K562 (cell line): ENCODE data around the gene MCRS1. TPM values are rescaled to one million over a fixed set of nuclear protein-coding genes. Genes with fewer than 3 reads are reported as not detected.

Experiments used
- ATAC-seq: fragments of 200-7000 bp; cut with Tn5 transposase; 3 replicates; pipeline ENCODE4 v1.9.1; 2020; ENCODE audit warnings: moderate library complexity
- BruUV-seq: library from RNA; stranded (reverse); fragments of 400-500 nt; replicated peaks from 2 replicates; lab custom pipeline; 2021; lab: Mats Ljungman, UMichigan
- CTCF ChIA-PET: fragments of 300-600 bp; formaldehyde crosslinking; extraction: SDS; loops from one replicate; lab custom pipeline; 2021; ENCODE audit warnings: low intra/inter-chr PET ratio; lab: Yijun Ruan, JAX
- POLR2A ChIA-PET: fragments of 300-600, 350-650 bp; sonication (Branson Sonifier 250); formaldehyde crosslinking; extraction: SDS; loops from one replicate; lab custom pipeline; 2021; ENCODE audit warnings: antibody characterized with exemption, inconsistent platforms; lab: Yijun Ruan, JAX
- DNase-seq, 4 experiments: peaks; one replicate each; pipeline versions ENCODE4 v3.0.0 to v3.0.0-alpha.2; 2011 to 2018; ENCODE audit warnings: low spot score in 3 of 4, mixed read lengths in 3 of 4; ENCODE audit errors: extremely low read depth in 1 of 4
- FAIRE-seq: peaks from 2 replicates; lab custom pipeline; 2011; peaks lifted over from hg19 to GRCh38; lab: Jason Lieb, UNC
- H2AFZ ChIP-seq: 2 replicates; pipeline ENCODE4 v1.6.0; 2011; ENCODE audit warnings: low read depth, low read length, control low read depth, inconsistent platforms
- H3K27ac ChIP-seq: fragments of 200-600 bp; 3 replicates; pipeline ENCODE4 v1.8.0; 2011; ENCODE audit warnings: low read depth, mild to moderate bottlenecking, control low read depth, inconsistent platforms, low read length, moderate library complexity, mixed read lengths; ENCODE audit errors: extremely low read depth
- H3K27me3 ChIP-seq, 2 experiments: fragments of 300-600 bp in 1 of 2; 2 replicates in 1 of 2; 3 replicates in 1 of 2; pipeline versions ENCODE4 v1.6.0 to v1.8.0; 2011; ENCODE audit warnings: inconsistent platforms in 2 of 2, low read length in 2 of 2, mild to moderate bottlenecking in 1 of 2, mixed read lengths in 1 of 2, moderate library complexity in 1 of 2; ENCODE audit not compliant: control insufficient read depth in 2 of 2, insufficient read depth in 2 of 2
- H3K36me3 ChIP-seq: fragments of 300-600 bp; 3 replicates; pipeline ENCODE4 v1.8.0; 2011; ENCODE audit warnings: mild to moderate bottlenecking, low read length, inconsistent platforms; ENCODE audit not compliant: control insufficient read depth, insufficient read depth
- H3K4me1 ChIP-seq, 2 experiments: fragments of 200-600 bp in 1 of 2; replicated peaks in 1 of 2; 2 replicates in 1 of 2; 3 replicates in 1 of 2; pipeline versions ENCODE4 v1.5.1 to v1.8.0; 2011; ENCODE audit warnings: inconsistent platforms in 2 of 2, low read length in 2 of 2, mild to moderate bottlenecking in 1 of 2, mixed read lengths in 1 of 2, moderate library complexity in 1 of 2; ENCODE audit not compliant: control insufficient read depth in 2 of 2, insufficient read depth in 2 of 2
- H3K4me2 ChIP-seq: 2 replicates; pipeline ENCODE4 v1.6.1; 2011; ENCODE audit warnings: low read length, control low read depth, inconsistent platforms, mixed read lengths; ENCODE audit not compliant: insufficient read depth
- H3K4me3 ChIP-seq: fragments of 200-600 bp; sonication (generic), shearing (Covaris generic); 2 replicates; pipeline ENCODE4 v1.5.1; 2016; ENCODE audit warnings: control low read depth, inconsistent platforms
- H3K79me2 ChIP-seq: fragments of 200-600 bp; 3 replicates; pipeline ENCODE4 v1.8.0; 2011; ENCODE audit warnings: low read length, inconsistent platforms; ENCODE audit not compliant: control insufficient read depth, insufficient read depth
- H3K9ac ChIP-seq, 2 experiments: 2 replicates each; pipeline versions ENCODE4 v1.6.0 to v1.6.1; 2011; ENCODE audit warnings: low read depth in 2 of 2, low read length in 2 of 2, control low read depth in 1 of 2, inconsistent platforms in 1 of 2, mild to moderate bottlenecking in 1 of 2, mixed read lengths in 1 of 2; ENCODE audit not compliant: insufficient read depth in 1 of 2
- H3K9me1 ChIP-seq: one replicate; pipeline ENCODE4 v1.6.0; 2011; ENCODE audit warnings: inconsistent platforms, mild to moderate bottlenecking, low read length, moderate library complexity; ENCODE audit not compliant: control insufficient read depth, insufficient read depth
- H3K9me3 ChIP-seq: replicated peaks from 2 replicates; pipeline ENCODE4 v1.5.1; 2011; ENCODE audit warnings: low read depth, low read length, inconsistent platforms; ENCODE audit not compliant: control insufficient read depth, insufficient read depth
- H4K20me1 ChIP-seq: replicated peaks from 2 replicates; pipeline ENCODE4 v1.6.1; 2011; ENCODE audit warnings: low read length, inconsistent platforms, mixed read lengths; ENCODE audit not compliant: control insufficient read depth, insufficient read depth
- CEBPZ ChIP-seq: fragments of 150-350 bp; IDR thresholded peaks from 2 replicates; pipeline ENCODE4 v1.6.1; 2014; ENCODE audit warnings: low read depth, mild to moderate bottlenecking, low read length, borderline replicate concordance
- ETV5 ChIP-seq: sonication (generic); formaldehyde crosslinking; IDR thresholded peaks from 2 replicates; pipeline ENCODE4 v1.4.0; 2020; ENCODE audit warnings: low read depth, mild to moderate bottlenecking, missing genetic modification reagents
- HDAC1 ChIP-seq, 2 experiments: fragments of 450-650 bp; IDR thresholded peaks; 2 replicates each; pipeline ENCODE4 v1.6.1; 2016 to 2017; ENCODE audit warnings: inconsistent platforms in 1 of 2, mild to moderate bottlenecking in 1 of 2, moderate library complexity in 1 of 2
- NELFE ChIP-seq: IDR thresholded peaks from 2 replicates; pipeline ENCODE4 v1.6.1; 2011; ENCODE audit warnings: mild to moderate bottlenecking; ENCODE audit not compliant: insufficient read depth, insufficient read length
- NFRKB ChIP-seq: fragments of 450-650 bp; IDR thresholded peaks from 2 replicates; pipeline ENCODE4 v1.6.1; 2016; ENCODE audit warnings: low read depth
- NR2C1 ChIP-seq, 2 experiments: fragments of 450-650 bp; IDR thresholded peaks; 2 replicates each; pipeline ENCODE4 v1.6.1; 2017; ENCODE audit warnings: mild to moderate bottlenecking in 2 of 2, antibody characterized with exemption in 1 of 2, inconsistent platforms in 1 of 2, missing compliant biosample characterization in 1 of 2, missing genetic modification characterization in 1 of 2
- SMAD1 ChIP-seq: fragments of 150-350 bp; IDR thresholded peaks from 2 replicates; pipeline ENCODE4 v1.6.1; 2014; ENCODE audit warnings: low read length, low read depth; ENCODE audit not compliant: partially characterized antibody
- SRSF9 ChIP-seq: fragments of 200-400 bp; formaldehyde crosslinking; IDR thresholded peaks from 2 replicates; pipeline ENCODE4 v1.6.1; 2017; ENCODE audit warnings: low read depth, low read length, borderline replicate concordance
- TCF7 ChIP-seq: sonication (generic); IDR thresholded peaks from 2 replicates; pipeline ENCODE4 v1.6.1; 2016; ENCODE audit warnings: antibody characterized with exemption, borderline replicate concordance
- ZMIZ1 ChIP-seq, 2 experiments: fragments of 150-350 bp in 1 of 2; IDR thresholded peaks; 2 replicates each; pipeline ENCODE4 v1.6.1; 2012 to 2016; ENCODE audit warnings: low read depth in 2 of 2, low read length in 2 of 2, mild to moderate bottlenecking in 1 of 2, moderate library complexity in 1 of 2
- ZNF24 ChIP-seq: fragments of 450-650 bp; IDR thresholded peaks from 2 replicates; pipeline ENCODE4 v1.6.1; 2016
- ZNF280B ChIP-seq: fragments of 250-450 bp; sonication (Bioruptor Pico); IDR thresholded peaks from 2 replicates; pipeline ENCODE4 v1.5.1; 2021; ENCODE audit warnings: mild to moderate bottlenecking
- WGBS: fragments of 100-300 bp; shearing (Covaris generic); methylation state at CpG from one replicate; pipeline ENCODE4 v1.1.6; 2016; ENCODE audit warnings: low coverage, mixed read lengths; ENCODE audit not compliant: insufficient coverage; ENCODE audit errors: missing lambda C conversion rate; 5-methylcytosine and 5-hydroxymethylcytosine counted together
- in situ Hi-C: fragments of 300-500 bp; cut with MboI; formaldehyde crosslinking; loops from 4 replicates; pipeline ENCODE4 v1.15.0; 2018; ENCODE audit warnings: inconsistent platforms, mixed read lengths
- intact Hi-C: fragments of 100-400 bp; cut with micrococcal nuclease; formaldehyde crosslinking; loops from 2 replicates; pipeline ENCODE4 v1.14.2; 2022
- polyA plus RNA-seq, 8 experiments: library from polyadenylated mRNA; depleted of rRNA in 4 of 8; stranded (reverse) in 5 of 8; unstranded in 3 of 8; fragments of >200 nt; fragmentation: Nextera tagmentation in 2 of 8; fragmentation: Illumina TruSeq in 1 of 8; extraction: Ambion mirVana in 2 of 8; extraction: Trizol in 1 of 8; gene quantifications; 2 replicates each; pipeline versions ENCODE4 v1.2.1 to v1.2.3, GENCODE V29; 2011 to 2014; ENCODE audit warnings: inconsistent platforms in 1 of 8, missing spikeins in 1 of 8
- total RNA-seq, 7 experiments: library from RNA; depleted of rRNA in 6 of 7; stranded (reverse); fragments of >200 nt in 6 of 7; fragmentation: Illumina TruSeq in 2 of 7; extraction: Trizol in 2 of 7; gene quantifications; 2 replicates each; pipeline versions ENCODE4 v1.2.1 to v1.2.3, GENCODE V29; 2011 to 2021; ENCODE audit warnings: low replicate concordance in 1 of 7

The MCRS1 gene
- total and polyA plus RNA-seq, 9 of the 15 experiments (the other 6 are each of a cell fraction or from before 2014, with no cell fraction given), result 50.0 to 100 (median 73.2) TPM

GRCh38 chr12:49541911-49542505 is 25.9 kb downstream of the MCRS1 start:
- no peak for DNase-seq
- Histone ChIP-seq H2AFZ (no peak overlapping the region), H3K27me3 (peaks cover 14 to 31% of the 10 kb centered on the region in 2 experiments), H3K9me3 (no peaks in the 10 kb centered on the region), H3K79me2 (no peaks in the 10 kb centered on the region), H3K4me3 (no peak overlapping the region), H3K27ac (no peak overlapping the region; the same call in 2 of the 3 replicates), H3K4me1 (peaks cover 0 to 46% of the 10 kb centered on the region in 2 experiments; a peak in 4 of 5 replicates), H3K9ac (no peak overlapping the region), H3K36me3 (no peaks in the 10 kb centered on the region), H3K9me1 (peaks cover 3% of the 10 kb centered on the region), H3K4me2 (no peak overlapping the region), H4K20me1 (0 out of 2 replicates have a peak, but pooled peaks cover 9% of the 10 kb centered on the region)
- in situ Hi-C loops (no loop called here), intact Hi-C loops (no loop called here)
- POLR2A ChIA-PET, result interaction anchor here (1.7 kb wide), 1 partner anchor 13 kb away, joined by 8 read pairs; no protein-coding TSS in a partner anchor
- 35% methylated on average over 7 of the region's 7 CpGs for WGBS
- no peak for FAIRE-seq
- no TSS peak for BruUV-seq
- no peak for ATAC-seq
- CTCF ChIA-PET, result no interaction called here
- TF ChIP-seq NFRKB (no peak), NELFE (no peak), SRSF9 (no peak), CEBPZ (no peak), ZMIZ1 (IDR thresholded peaks at IDR 0.05; ENCODE audit: low read depth in 2 of 2, low read length in 2 of 2) (no peak), ZNF280B (CRISPR knock-in tag) (no peak), HDAC1 (IDR thresholded peaks at IDR 0.05) (no peak), NR2C1 (IDR thresholded peaks at IDR 0.05) (no peak), NR2C1 (tag; IDR thresholded peaks at IDR 0.05) (no peak), SMAD1 (no peak), ZNF24 (no peak), TCF7 (no peak), ETV5 (CRISPR knock-in tag) (no peak)
